ENCODE data around the gene SP1.
"Not testable (repeated sequence)": the region's sequence is repeated elsewhere in the genome, so short reads cannot be mapped to it uniquely, and the experiment has no call there.

SP1 gene

GRCh38 chr12:53413485-53414204, 33.7 kb downstream of the SP1 start:
- DNase-seq (ENCODE audit: low read depth in 3 of 3), result no peak

- DNase-seq (ENCODE audit: low read depth in 3 of 3), result no peak
Measured at GRCh38 chr12:53414756-53415417, 34.9 kb downstream of the SP1 start.

GRCh38 chr12:53415752-53416389, 35.9 kb downstream of the SP1 start:
- DNase-seq (ENCODE audit: low read depth in 3 of 3), result not testable (repeated sequence)

GRCh38 chr12:53417291-53417816, 37.4 kb downstream of the SP1 start:
- not testable (repeated sequence) for DNase-seq (ENCODE audit: low read depth in 3 of 3)

DNA sequence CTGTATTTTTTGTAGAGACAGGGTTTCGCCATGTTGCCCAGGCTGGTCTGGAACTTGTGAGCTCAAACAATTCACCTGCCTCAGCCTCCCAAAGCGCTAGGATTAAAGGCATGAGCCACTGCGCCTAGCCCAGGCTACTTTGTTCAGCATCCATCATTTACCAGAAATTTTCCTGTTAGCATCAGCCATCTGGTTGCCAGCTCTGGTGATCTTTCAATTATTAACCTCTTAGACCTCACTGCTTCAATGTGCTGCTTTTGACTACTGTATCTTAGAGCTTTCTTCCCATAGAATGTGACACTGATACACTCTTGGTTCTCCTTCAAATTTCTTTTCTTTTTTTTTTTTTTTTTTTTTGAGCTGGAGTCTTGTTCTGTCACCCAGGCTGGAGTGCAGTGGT, 38.2 kb downstream of the SP1 start:
- DNase-seq (ENCODE audit: low read depth in 3 of 3), result no peak

DNA sequence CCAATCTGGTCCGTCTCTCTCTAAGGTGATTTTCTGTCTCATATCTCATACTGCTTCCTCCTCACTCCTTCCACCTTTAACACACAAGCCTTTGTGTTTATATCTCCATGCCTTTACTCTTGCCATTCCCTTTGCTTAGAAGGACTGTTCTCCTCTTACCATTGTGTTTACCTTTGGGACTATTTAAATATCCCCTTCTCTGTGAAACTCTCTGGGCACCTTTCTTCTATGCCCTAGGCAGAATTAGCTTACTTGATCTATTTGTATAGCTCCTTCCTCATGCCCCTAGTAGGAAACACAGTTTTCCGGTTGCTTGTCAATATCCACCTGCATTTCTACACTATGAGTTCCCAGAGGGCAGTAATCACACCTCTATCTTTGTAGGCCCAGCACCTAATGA, 39.8 kb downstream of the SP1 start:
- DNase-seq (ENCODE audit: low read depth in 3 of 3), result no peak

DNA sequence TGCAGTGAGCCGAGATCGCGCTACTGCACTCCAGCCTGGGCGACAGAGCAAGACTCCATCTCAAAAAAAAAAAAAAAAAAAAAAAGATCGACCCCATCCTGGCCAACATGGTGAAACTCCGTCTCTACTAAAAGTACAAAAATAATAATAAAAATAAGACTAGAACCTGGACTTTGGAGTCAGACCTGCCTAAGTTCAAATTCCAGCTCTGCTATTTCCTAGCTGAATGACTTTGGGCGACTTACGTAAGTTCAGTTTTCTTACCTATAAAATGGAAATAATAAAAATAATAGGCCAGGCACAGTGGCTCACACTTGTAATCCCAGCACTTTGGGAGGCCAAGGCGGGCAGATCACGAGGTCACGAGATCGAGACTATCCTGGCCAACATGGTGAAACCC, 42.3 kb downstream of the SP1 start:
- DNase-seq (ENCODE audit: low read depth in 3 of 3), result not testable (repeated sequence)

- DNase-seq (ENCODE audit: low read depth in 3 of 3), result no peak
Measured at GRCh38 chr12:53423597-53423996, 43.6 kb downstream of the SP1 start, which contains the start of gene AMHR2. Gene AMHR2, plus strand, starts transcription at chr12:53423855. Its CDS starts 80 bp downstream, at chr12:53423935.

DNA sequence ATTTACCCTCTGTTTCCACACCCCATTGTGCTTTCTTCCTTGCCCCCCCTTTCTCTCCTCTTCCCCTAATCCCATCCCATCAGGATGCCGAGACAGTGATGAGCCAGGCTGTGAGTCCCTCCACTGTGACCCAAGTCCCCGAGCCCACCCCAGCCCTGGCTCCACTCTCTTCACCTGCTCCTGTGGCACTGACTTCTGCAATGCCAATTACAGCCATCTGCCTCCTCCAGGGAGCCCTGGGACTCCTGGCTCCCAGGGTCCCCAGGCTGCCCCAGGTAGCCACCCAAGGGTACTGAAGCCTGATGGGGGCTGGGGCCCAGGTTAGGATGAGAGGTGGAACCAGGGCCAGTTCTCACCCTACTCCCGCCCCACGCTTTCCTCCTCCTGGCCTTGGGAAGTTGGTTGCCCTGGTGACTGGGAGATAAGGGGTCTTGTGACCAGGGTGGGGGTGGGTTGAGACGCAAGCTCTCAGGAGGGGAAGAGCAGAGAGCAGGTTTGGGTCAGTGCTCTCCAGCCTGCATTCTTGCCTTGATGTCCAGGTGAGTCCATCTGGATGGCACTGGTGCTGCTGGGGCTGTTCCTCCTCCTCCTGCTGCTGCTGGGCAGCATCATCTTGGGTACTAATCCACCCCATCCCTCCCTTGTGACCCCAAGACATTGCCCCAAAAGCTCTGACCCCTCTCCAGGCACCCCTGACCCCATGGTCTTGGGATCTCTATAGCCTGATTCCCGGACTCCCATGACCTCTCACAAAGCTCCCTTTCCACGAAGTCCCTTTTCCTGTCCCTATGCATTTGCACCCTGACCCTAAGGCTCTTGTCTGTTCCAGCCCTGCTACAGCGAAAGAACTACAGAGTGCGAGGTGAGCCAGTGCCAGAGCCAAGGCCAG, 44.9 kb downstream of the SP1 start:
- no peak for DNase-seq (ENCODE audit: low read depth in 3 of 3)

- DNase-seq (ENCODE audit: low read depth in 3 of 3), result no peak
Measured at GRCh38 chr12:53425515-53426150, 45.7 kb downstream of the SP1 start.

DNA sequence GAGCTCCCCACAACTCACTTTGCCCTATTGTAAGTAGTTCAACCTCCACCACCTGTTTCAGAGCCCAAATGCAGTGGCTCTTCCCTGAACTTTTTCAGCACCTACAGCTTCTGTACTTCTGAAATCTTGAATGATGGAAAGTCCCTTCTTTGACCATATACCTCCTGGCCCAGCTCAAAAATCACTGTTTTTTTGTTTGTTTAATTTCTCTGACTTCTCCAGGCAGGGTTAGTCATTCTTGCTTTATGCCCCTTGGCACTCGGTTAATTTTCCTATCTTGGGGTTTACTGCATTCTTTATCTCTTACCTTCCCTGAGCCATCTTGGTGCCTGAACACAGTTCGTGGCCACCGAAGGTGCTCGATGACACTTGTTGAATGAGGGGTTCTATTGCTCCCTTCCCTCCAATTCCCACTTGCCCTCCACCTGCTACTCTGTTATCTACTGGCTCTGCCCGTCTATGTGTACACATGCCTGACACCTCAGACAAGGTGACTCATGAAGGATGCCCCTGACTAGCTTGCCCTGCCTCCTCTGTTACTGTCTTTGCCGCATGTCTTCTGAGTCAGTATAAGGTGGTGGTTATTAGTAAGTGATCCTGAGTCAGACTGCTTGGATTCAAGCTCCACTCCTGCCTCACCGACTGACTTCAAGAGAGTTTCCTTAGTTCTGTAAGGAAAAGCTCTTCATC, 48.1 kb downstream of the SP1 start:
- DNase-seq (ENCODE audit: low read depth in 3 of 3), result no peak

GRCh38 chr12:53428741-53429140, 48.8 kb downstream of the SP1 start:
- no peak for DNase-seq (ENCODE audit: low read depth in 3 of 3)

- no peak for DNase-seq (ENCODE audit: low read depth in 3 of 3)
Measured at GRCh38 chr12:53430116-53430515, 50.1 kb downstream of the SP1 start.

- DNase-seq (ENCODE audit: low read depth in 3 of 3), result no peak
Measured at GRCh38 chr12:53431187-53431586, 51.2 kb downstream of the SP1 start.

DNA sequence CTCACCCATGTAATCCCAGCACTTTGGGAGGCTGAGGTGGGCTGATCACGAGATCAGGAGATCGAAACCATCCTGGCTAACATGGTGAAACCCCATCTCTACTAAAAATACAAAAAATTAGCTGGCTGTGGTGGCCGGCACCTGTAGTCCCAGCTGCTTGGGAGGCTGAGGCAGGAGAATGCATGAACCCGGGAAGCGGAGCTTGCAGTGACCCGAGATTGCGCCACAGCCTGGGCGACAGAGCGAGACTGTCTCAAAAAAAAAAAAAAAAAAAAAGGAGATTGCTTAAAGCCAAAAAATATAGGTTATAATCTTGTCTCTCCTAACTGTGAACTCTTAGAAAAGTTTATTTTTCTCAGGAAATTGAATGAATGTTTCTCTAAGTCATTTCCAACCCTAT, 55.4 kb downstream of the SP1 start:
- not testable (repeated sequence) for DNase-seq (ENCODE audit: low read depth in 3 of 3)

DNA sequence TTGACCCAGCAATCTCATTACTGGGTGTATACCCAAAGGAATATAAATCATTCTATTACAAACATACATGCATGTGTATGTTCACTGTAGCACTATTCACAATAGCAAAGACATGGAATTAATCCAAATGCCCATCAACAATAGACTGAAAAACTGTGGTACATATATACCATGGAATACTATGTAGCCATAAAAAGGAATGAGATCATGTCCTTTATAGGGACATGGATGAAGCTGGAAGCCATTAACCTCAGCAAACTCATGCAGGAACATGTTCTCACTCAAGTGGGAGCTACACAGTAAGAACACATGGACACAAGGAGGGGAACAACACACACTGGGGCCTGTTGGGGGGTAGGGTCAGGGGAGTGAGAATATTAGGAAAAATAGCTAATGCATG, 59.6 kb downstream of the SP1 start:
- DNase-seq (ENCODE audit: low read depth in 3 of 3), result not testable (repeated sequence)

DNA sequence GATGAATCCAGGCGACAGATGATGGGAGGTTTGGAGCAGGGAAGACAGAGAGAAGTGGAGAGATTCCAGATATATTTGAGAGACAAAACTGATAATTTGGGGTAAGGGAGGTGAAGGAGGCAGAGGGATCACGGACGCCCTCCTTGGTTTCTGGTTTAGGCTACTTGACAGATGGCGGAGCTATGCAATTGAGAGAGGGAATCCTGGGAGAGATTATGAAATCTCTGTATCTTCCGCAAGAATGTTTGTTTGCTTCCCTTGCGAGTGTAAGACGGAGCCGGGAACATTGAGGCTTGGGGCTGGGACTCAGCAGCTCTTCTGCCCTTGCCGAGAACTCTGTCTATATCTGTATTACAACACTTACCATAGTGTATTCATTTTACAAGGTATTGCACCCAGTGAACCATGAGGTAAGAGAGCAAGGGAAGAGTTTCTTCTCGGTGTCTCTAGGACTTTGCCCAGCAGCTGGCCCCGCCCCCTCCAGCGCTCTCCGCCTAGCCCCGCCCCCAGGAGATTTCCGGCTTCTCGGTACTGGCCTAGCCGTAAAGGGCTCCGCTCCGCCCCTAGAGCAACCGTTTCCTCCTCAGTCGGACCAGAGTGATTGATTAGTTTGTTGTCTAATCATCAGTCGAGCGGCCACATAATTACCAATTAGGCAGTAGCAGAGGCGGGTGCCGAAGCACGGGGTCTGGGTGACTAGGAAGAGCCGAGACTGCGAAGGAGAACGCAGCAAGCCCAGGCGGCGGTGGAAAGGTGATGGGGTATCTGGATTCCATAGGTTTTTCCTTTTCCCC, 61.3 kb downstream of the SP1 start, which contains the start of gene PRR13:
Gene PRR13 (plus strand): TSS at position 695 of the 794 bp plus-strand sequence. CDS start 981 bp downstream, outside the sequence.
- DNase-seq (ENCODE audit: low read depth in 3 of 3), result peak; percentile 96 to 98 (median 97)

DNA sequence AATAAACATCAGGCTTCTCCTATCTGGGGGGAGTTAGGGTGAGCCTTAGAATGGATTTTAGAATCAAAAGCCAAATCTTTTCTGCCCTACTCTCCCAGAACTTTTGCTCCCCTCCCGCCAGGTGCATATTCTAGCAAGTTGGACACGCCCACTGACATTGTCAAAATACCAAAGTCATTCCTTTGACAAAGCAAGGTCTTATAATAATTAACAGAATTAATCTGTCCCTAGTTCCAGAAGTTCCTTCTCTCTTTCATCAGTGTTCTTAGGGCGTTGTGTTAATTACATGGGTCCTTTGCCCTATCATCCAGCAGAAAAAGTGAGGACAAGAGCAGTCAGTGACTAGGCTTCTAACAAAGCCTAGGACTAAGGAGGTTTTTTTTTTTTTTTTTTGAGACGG, 64.0 kb downstream of the SP1 start:
- no peak for DNase-seq (ENCODE audit: low read depth in 3 of 3)

- DNase-seq (ENCODE audit: low read depth in 3 of 3), result not testable (repeated sequence)
Measured at GRCh38 chr12:53444593-53445325, 64.8 kb downstream of the SP1 start.
